Colonic mucosa (tissue), 4 donors: ENCODE results near the gene REEP1. TPM values are rescaled to one million over a fixed set of nuclear protein-coding genes. Genes with fewer than 3 reads are reported as not detected.

ENCODE experiments used
- DNase-seq: peaks from one replicate; pipeline ENCODE4 v3.0.0-alpha.2; 2020
- H3K27ac ChIP-seq: fragments of 200-600 bp; one replicate; pipeline ENCODE4 v1.8.0; 2021
- H3K27me3 ChIP-seq: fragments of 200-600 bp; one replicate; pipeline ENCODE4 v1.8.0; 2021
- H3K36me3 ChIP-seq: fragments of 200-600 bp; one replicate; pipeline ENCODE4 v1.8.0; 2021
- H3K4me1 ChIP-seq: fragments of 200-600 bp; one replicate; pipeline ENCODE4 v1.8.0; 2021; ENCODE audit warnings: mild to moderate bottlenecking
- H3K4me3 ChIP-seq: fragments of 200-600 bp; one replicate; pipeline ENCODE4 v1.8.0; 2021
- H3K9ac ChIP-seq, 2 donors: one replicate each; pipeline ENCODE4 v1.7.0; 2013; ENCODE audit warnings: control low read depth in 2 of 2, low read depth in 2 of 2, low read length in 2 of 2
- H3K9me3 ChIP-seq: fragments of 200-600 bp; one replicate; pipeline ENCODE4 v1.8.0; 2021
- intact Hi-C: fragments of 100-400 bp; cut with DNase I; formaldehyde crosslinking; loops from one replicate; pipeline ENCODE4 v1.14.1; 2022
- total RNA-seq, 2 donors: library from RNA; stranded (reverse); fragmentation: NEBNext Ultra II Directional in 1 of 2; extraction: Animal tissue kit (Norgen Biotek cat#: 25700) in 1 of 2; gene quantifications; one replicate each; pipeline ENCODE4 v1.2.1, GENCODE V29; 2021
- TF ChIP-seq, protein P1 (sequence below): fragments of 200-600 bp; IDR thresholded peaks from one replicate; pipeline ENCODE4 v1.8.0; 2022; ENCODE audit warnings: antibody characterized with exemption, mild to moderate bottlenecking
- donor health status: healthy.
- donor health status: DM: no; HTN: no; CAD: no.
- donor health status: DM: no; HTN: no; CAD: no.

Gene REEP1
- total RNA-seq, 2 donors from 2014 or later: 1.8 to 5.7 TPM

DNA sequence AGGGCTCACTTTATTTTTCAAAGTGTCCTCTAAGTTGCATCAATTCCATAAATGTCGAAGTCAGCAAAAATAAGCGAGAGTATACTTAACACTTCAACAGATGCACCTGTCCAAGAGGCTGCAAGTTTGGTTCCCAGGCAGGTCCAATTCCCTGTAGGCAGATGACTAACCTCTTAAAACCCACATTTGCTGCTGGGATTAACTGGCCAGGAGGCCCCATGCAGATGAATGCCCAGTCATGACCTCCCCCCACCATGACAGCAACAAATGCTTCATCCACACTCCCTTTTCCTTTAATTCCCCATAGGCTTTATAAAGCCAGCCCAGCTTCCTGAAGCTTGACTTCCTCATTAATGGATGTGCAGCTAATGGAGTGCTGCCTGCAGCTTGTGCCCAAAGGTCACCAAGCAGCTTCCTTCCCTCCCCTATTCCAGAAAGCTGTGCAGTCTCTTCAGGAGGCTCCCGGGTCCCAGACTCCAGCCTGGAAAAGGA, 35.7 kb downstream of the REEP1 start:
- no peak for DNase-seq
- Histone ChIP-seq H3K4me3 (no peak overlapping the region), H3K27me3 (no peaks in the 10 kb centered on the region), H3K27ac (no peak overlapping the region), H3K4me1 (no peaks in the 10 kb centered on the region), H3K9me3 (no peaks in the 10 kb centered on the region), H3K36me3 (no peaks in the 10 kb centered on the region), H3K9ac (no peak overlapping the region)
- TF ChIP-seq, protein P1, sequence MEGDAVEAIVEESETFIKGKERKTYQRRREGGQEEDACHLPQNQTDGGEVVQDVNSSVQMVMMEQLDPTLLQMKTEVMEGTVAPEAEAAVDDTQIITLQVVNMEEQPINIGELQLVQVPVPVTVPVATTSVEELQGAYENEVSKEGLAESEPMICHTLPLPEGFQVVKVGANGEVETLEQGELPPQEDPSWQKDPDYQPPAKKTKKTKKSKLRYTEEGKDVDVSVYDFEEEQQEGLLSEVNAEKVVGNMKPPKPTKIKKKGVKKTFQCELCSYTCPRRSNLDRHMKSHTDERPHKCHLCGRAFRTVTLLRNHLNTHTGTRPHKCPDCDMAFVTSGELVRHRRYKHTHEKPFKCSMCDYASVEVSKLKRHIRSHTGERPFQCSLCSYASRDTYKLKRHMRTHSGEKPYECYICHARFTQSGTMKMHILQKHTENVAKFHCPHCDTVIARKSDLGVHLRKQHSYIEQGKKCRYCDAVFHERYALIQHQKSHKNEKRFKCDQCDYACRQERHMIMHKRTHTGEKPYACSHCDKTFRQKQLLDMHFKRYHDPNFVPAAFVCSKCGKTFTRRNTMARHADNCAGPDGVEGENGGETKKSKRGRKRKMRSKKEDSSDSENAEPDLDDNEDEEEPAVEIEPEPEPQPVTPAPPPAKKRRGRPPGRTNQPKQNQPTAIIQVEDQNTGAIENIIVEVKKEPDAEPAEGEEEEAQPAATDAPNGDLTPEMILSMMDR: no peak
- intact Hi-C loops: no loop called here

DNA sequence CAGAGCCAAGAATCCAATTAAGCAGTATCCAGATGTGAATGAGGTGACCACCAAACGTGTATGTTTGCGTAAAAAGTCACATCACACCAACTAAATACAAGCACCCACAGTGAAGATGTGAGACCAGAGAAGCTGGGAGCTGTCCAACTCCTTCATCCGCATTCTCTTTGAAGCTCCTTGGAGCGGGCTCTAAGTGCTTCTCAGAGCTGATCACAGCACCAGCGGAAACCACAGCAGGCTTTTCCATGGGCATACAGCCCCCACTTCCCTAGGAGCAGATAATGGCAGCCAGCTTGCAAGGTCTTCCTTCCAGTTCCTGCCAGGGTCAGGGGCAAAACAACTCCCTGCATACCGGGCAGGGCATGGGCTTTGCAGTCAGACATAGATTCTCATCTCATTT, 36.4 kb downstream of the REEP1 start:
- TF ChIP-seq, protein P1: no peak
- no peaks in the 10 kb centered on the region for H3K36me3 ChIP-seq
- H3K9me3 ChIP-seq: no peaks in the 10 kb centered on the region
- DNase-seq: no peak
- no peak overlapping the region for H3K4me3 ChIP-seq
- intact Hi-C loops: no loop called here
- no peaks in the 10 kb centered on the region for H3K27me3 ChIP-seq
- no peak overlapping the region for H3K27ac ChIP-seq
- no peaks in the 10 kb centered on the region for H3K4me1 ChIP-seq
- no peak overlapping the region for H3K9ac ChIP-seq

DNA sequence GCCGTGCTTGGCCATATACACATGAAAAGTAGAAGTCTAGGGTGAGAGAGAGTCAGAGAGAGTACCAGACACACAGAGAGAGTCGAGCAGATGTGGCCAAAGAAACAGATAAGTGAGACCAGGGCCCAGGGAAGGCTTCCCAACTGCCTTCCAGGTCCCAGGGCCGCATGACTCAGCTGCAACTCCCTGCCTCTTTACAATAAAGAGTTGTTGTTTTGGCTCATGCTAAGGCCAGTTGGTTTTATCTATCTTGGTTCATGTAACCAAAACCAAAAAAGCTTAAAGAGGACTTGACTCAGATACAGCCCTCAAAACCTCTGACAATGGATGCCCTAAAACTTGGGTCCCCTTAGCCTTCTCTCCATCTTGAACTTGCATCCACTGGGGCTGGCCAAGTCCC, 36.9 kb downstream of the REEP1 start:
- TF ChIP-seq, protein P1: no peak
- intact Hi-C loops: no loop called here
- H3K9ac ChIP-seq: no peak overlapping the region
- H3K27me3 ChIP-seq: no peaks in the 10 kb centered on the region
- no peak overlapping the region for H3K27ac ChIP-seq
- H3K4me1 ChIP-seq: no peaks in the 10 kb centered on the region
- no peaks in the 10 kb centered on the region for H3K9me3 ChIP-seq
- no peaks in the 10 kb centered on the region for H3K36me3 ChIP-seq
- no peak overlapping the region for H3K4me3 ChIP-seq
- no peak for DNase-seq

DNA sequence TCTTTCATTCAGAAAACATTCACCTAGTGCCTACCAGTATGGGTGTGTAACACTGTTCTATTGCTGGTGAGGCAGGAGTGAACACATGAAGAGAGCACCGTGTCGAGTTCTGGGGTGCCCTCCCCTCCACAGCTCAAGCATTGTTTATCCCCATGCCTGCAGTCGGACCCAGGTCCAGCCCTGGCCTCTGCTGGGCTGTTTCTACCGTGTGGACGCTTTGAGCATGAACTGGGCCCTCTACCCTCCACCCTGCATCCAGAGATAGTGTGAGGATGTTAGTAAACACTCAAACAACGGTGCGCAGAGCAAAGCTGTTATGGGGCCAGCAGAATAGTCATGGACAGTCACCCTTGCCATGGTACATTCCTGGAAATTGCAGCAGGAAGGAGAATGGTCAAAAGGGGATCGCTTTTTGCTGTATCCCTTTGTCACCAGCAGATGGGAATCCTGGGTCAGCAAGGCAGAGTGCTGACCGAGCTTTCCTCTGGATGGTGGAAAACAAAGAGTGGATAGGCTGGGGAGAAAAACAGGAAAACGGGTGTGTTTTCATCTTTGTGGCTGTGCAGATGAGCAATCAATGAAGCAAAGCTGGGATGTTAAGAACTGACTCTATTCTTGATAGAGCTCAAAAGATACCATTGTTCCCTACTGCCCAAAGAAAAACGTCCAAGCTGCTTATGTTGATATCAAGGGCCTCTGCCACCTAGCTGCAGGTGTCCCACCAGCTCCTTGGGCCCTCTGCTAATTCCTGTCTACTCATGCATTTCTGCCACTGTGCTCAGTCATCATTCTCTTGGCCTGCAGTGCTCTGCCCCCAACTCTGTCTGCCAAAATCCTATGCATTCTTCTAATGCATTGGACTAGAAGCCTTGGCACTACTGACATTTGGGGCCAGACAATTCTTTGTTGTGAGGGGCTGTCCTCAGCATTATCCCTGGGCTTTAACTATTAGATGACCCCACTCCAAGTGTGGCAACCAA, 38.7 kb downstream of the REEP1 start:
- TF ChIP-seq, protein P1: no peak

DNA sequence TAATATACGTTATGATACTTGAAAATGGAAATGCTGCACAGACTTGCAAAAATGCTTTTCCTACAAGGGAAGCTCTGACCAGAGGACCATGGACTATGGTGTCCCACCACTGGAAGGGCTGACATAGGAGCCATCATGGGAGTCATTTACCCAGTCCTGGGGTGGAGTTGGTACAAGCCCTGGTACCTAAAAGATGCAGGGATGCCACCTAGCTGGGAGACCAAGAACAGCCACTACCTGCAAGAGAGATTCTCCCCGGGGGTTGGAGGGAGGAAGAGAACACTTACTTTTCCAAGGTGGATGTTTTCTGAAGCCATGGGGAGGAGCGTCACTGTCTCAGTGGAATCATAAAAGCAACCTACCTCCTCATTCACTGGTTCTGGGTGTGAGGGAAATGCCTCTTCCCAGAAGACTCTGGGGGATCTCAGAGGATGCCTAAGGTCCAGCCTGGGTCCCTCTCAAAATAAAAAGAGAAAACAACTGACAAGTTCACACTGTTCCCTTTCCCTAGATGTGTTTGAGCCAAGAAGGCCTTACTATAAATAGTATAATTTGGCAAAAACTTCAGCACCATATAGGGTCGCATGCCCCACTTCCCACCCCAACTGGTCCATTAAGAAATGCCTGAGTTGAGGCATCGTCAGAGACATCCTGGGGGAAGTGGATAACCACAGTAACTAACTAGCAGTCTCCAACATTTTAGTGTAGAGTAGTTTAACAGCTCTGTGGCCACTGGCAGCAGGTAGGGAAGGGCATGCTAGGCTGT, 39.9 kb downstream of the REEP1 start:
- Histone ChIP-seq H3K27me3 (no peaks in the 10 kb centered on the region), H3K9ac (no peak overlapping the region), H3K9me3 (no peaks in the 10 kb centered on the region), H3K4me1 (no peaks in the 10 kb centered on the region), H3K4me3 (no peak overlapping the region), H3K27ac (no peak overlapping the region), H3K36me3 (no peaks in the 10 kb centered on the region)
- peak; percentile 39 for DNase-seq
- intact Hi-C loops: no loop called here
- TF ChIP-seq, protein P1: no peak

More for the DNA sequence above, 38.7 kb downstream of the REEP1 start:
- no peak for DNase-seq
- H3K9ac ChIP-seq: no peak overlapping the region
- intact Hi-C loops: no loop called here
- no peak overlapping the region for H3K4me3 ChIP-seq
- no peaks in the 10 kb centered on the region for H3K9me3 ChIP-seq
- H3K27me3 ChIP-seq: no peaks in the 10 kb centered on the region
- H3K27ac ChIP-seq: no peak overlapping the region
- H3K4me1 ChIP-seq: no peaks in the 10 kb centered on the region
- H3K36me3 ChIP-seq: no peaks in the 10 kb centered on the region
